Caki2 (cell line): ENCODE measurements around the gene ITSN1. TPM values are rescaled to one million over a fixed set of nuclear protein-coding genes. Genes with fewer than 3 reads are reported as not detected.

Source experiments
- DNase-seq: peaks from one replicate; pipeline ENCODE4 v3.0.0-alpha.2; 2015; ENCODE audit warnings: low read depth
- in situ Hi-C: cut with HindIII; loops from 2 replicates; pipeline ENCODE4 v1.10.0; 2016; ENCODE audit warnings: low sequenced_read_pairs, low pct_unique_long_range_greater_than_20kb, mixed read lengths
- total RNA-seq: library from RNA; depleted of rRNA; stranded (reverse); fragments of >200 nt; shearing (Covaris generic); gene quantifications from 2 replicates; pipeline ENCODE4 v1.2.3, GENCODE V29; 2014; ENCODE audit warnings: low replicate concordance; rRNA removed

ITSN1 gene
- total RNA-seq, 1 experiment from 2014 or later: 36.1 TPM

GRCh38 chr21:33940881-33941245, 298.6 kb downstream of the ITSN1 start:
- no peak for DNase-seq
- in situ Hi-C loops: no loop called here

- in situ Hi-C loops: no loop called here
- no peak for DNase-seq
Measured at GRCh38 chr21:33942426-33942825, 300.1 kb downstream of the ITSN1 start.

DNA sequence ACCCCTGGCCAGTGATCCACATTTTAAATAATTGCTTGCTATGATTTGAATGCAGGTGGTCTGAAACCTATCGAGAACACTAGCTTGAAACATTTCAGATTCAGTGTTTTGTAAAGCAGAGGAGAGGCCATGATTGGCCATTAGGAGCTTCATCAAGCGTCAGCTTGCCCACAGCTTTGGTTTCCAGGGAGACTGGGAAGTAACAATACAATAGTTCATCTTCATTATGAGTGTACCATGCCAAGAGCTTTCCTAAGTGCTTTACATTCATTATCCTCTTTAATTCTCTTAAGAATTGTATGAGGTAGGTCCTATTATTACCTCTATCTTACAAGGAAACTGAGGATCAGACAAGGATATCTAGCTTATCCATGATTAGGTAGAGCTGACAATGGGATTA, 301.0 kb downstream of the ITSN1 start:
- in situ Hi-C loops: no loop called here
- DNase-seq: no peak

- in situ Hi-C loops: no loop called here
- DNase-seq: no peak
Measured at GRCh38 chr21:33944185-33944763, 302.0 kb downstream of the ITSN1 start.

- in situ Hi-C loops: no loop called here
- no peak for DNase-seq
Measured at GRCh38 chr21:33945652-33946270, 303.5 kb downstream of the ITSN1 start.

GRCh38 chr21:33947451-33948095, 305.3 kb downstream of the ITSN1 start:
- in situ Hi-C loops: no loop called here
- DNase-seq: peak; percentile 99

DNA sequence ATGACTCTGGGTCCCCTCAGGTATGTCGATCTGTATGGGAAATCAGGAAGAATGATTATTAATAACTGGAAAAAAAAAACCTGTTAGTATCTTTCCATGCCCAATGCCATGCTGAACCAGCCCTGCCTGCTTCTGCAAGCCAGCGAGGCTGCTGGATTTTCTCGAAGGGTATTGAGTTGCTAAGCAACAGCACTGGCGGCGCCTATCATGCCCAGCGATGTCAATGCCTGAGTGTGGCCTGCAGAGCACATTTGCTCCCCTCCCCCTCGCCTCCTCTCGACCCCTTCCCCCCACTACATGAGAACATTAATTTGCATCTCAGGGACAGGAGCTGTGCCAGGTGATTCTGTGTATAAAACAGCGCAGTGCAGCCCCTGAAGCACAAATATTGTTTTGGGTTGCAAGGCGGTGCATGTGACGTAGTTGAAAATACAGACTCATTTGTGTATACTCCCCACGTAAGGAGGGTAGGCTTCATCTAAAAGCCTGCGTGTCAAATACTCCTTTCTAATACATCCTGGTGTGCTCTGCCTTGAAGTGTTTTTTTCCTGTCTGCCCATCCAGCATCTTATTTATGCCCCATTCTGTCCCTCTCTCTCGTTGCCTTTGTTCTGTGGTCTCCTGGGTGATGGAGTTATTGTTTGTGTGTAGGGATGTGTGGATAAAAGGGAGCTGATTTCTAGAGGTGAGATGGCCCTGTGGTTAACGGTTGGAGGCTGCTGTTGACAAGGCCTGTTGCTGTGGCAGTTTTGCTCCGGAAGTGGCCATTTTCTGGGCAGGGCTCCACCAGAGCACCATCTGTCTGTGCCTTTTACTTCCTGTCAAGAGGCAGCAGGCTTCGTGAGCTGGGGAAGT, 306.0 kb downstream of the ITSN1 start:
- no peak for DNase-seq
- in situ Hi-C loops: no loop called here

DNA sequence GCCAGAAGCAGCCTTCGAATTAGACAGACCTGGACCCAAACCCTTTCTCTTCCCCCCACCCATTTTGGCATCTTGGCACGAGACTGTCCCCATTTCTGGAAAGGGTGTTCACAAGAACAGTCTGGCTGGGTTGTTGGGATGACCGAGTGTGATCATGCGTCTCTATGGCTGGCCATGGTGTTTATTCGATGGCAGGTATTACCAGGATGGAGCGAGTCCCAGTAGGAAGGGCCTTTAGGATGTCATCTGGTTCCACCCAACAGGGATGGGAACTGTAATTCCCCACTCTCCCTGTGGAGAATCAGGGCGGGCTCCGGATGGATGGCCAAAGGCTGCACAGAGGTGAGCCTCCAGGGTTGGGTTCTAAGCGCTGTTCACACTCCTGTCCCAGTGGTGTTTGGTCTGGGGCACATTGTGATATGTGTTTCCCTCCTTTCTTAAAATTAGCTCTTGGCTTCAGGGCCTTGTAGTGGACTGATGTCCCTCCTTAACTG, 306.7 kb downstream of the ITSN1 start:
- no peak for DNase-seq
- in situ Hi-C loops: no loop called here

Other genes starting within 250 kb of the ITSN1 start
- 90.9 and 93.7 TPM in 2 replicates for gene IFNGR2, start 239.1 kb upstream of the ITSN1 start, total RNA-seq
- 27.1 and 39.7 TPM in 2 replicates for gene TMEM50B, start 162.5 kb upstream of the ITSN1 start, total RNA-seq
- gene DNAJC28, start 150.8 kb upstream of the ITSN1 start, total RNA-seq: not detected in 2 replicates
- 20.9 and 37.4 TPM in 2 replicates for gene GART, start 100.4 kb upstream of the ITSN1 start, total RNA-seq
- 66.6 and 409 TPM in 2 replicates for gene SON, start 99.5 kb upstream of the ITSN1 start, total RNA-seq
- 44.7 and 63.5 TPM in 2 replicates for gene DONSON, start 53.8 kb upstream of the ITSN1 start, total RNA-seq
- gene CRYZL1, start 760 bp upstream of the ITSN1 start, total RNA-seq: 10.2 and 19.8 TPM in 2 replicates